Activated CD8-positive, alpha-beta memory T cell treated with anti-CD3 and anti-CD28 coated beads, Interleukin-2, amount 50 U/mL, for 24 hours (primary cell): ENCODE data around the gene TNFRSF9.
"Not testable (repeated sequence)": the region's sequence is repeated elsewhere in the genome, so short reads cannot be mapped to it uniquely, and the experiment has no call there.

Source experiments
- DNase-seq: peaks from one replicate; pipeline ENCODE4 v3.0.0-alpha.2; 2020; ENCODE audit errors: extremely low read depth

Gene TNFRSF9

DNA sequence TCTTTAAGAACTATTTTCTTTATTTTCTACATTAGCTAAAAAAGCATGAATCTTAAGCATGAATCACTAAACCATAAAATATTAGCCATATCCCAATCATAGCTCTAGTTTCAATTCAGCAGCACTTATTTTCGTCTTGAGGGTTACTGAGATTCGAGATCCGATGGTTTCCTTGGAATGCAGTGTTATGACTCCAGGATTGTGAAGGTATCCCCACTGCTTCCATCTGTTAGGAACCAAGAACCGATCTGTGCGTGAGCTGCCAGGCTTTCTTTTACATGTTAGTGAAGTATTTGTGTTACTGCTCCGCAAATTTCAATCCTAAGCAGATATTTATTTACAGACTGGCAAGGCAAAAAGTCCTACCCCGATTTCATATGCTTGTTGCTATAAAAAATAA, 18.8 kb downstream of the TNFRSF9 start:
- no peak for DNase-seq

DNA sequence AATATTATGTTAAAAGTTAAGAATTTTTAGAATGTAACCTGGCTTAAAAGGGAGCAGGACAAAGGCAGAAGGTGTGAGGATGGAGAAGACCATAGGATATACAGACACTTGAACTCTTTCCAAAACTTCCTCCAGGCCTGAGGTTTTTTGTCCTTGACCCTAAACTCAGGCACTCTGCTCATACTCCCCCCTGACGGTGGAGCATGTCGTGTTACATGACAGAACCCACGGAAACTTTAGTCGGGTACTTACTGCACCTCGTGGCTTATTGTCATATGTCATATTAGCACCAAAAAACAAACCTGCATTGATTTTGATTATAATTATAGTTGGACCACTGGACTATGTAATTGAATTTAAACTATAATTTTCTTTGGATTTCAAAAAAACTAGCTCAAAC, 20.8 kb downstream of the TNFRSF9 start:
- DNase-seq = no peak

DNA sequence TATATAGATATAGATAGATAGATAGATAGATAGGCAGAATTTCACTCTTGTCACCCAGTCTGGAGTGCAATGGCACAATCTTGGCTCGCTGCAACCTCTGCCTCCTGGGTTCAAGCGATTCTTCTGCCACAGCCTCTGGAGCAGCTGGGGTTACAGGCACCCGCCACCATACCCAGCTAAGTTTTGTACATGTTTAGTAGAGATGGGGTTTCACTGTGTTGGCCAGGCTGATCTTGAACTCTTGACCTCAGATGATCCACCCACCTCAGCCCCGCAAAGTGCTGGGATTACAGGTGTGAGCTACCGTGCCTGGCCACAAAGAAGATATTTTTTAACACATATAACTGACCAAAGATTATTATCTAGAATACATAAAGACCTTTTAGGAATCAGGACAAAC, 22.7 kb downstream of the TNFRSF9 start:
- not testable (repeated sequence) for DNase-seq

DNA sequence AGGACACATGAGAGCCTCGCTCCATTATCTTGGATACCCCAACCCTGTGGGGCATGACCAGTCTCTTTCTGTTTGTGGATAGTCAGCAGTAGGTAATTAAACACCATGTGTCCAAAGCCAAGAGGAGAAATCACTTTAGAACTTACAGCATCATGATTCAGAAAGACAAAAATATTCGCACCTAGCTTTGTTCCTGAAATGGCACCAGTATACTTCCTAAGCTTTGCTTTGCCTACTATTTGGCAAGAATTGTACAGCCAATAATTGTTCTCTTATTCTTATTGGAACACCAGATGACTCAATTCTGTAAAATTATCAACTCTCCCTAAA, 24.2 kb downstream of the TNFRSF9 start:
- DNase-seq = no peak

DNA sequence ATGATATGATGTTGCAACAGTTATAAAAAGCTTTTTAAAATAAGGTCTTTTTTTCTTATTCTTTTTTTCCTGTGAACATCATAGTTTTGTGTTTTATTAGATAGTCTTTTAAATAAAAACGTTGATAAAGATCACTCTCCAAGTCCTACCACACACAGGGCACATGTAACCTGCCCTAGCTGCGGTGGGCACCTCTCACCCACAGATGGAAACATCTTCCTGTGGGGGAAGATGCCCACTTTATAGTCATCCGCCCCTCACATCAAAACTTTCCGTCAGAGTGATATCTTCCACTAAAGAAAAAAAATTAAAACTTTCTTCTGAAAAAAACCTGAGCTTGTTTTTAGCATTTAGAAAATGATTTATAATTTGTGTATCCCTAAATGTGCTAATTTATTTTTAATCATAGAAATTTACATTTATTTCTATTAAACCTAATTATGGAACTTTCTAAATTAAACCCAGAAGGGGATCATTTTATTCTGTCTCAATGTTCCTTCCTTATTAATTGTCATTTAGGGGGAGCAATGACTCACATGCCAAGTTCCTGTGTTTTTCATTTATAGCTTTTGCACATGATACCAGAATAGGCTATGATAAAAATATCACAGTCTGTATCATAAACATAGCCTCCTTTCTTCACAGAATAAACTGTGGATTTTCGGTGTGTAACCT, 24.7 kb downstream of the TNFRSF9 start:
- DNase-seq = peak; percentile 24

DNA sequence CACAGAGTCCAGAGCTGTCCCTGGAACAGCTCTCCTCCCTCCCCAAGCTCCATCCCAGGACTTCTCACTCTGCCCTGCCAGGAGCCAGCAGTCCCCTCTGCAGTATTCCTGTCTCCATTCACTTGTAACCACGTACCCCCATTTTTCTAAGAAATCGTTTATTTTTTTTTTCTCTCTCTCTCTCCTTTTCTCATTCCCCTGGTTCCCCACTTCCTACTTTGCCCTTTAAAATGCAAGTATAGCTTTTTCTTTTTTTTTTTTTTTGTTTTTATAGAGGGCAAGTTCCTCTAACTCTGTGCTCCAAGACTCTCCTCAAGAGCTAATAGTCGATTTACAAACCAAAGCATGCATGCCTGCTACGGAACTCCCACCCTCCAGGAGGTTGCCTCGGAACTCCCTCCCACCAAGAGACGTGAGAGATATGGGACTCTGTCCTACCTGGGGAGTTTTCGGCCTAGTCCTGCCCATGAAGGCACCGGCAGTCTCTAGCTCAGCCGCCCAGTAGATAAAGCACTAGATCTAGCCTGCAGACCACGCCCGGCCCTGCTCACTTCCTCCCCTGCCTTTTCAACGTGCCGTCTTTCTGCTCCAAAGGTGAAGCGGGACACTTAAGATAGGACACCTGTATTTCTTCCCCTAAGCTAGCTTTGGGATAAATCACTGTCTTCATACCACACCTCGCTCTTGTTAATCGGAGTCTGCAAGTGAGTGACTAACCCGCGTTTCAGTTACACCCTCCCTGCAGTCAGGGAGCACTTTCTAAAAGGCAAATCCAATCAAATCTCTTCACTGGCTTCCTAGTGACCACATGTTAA, 27.7 kb downstream of the TNFRSF9 start:
- DNase-seq = no peak

DNA sequence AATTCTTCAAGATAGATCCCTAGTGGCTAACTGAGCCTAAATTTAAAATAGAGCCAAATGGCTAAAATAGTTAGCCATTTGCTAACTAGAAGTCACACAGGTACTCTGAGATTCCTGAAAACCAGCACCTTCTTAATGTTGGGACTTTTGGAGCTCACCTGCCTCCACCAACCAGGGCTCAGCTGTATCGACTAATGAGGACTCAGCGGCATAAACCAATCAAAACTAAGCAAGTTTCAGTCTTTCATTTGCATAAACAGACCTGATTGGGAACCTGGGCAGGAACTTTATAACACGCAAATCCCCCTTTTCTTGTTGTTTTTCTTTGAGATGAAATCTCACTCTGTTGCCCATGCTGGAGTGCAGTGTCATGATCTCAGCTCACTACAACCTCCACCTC, 28.5 kb downstream of the TNFRSF9 start:
- no peak for DNase-seq

DNA sequence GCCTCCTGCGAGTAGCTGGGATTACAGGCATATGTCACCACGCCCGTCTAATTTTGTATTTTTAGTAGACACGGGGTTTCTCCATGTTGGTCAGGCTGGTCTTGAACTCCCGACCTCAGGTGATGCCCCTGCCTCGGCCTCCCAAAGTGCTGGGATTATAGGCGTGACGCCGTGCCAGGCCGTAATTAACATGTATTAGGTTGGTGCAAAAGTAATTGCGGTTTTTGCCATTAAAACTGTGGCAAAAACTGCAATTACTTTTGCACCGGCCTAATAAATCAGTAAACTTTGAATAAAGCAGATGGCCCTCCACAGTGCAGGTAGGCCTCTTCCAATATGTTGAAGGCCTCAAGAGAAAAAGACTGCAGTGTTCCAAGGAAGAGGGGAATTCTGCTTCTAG, 35.4 kb downstream of the TNFRSF9 start:
- no peak for DNase-seq

DNA sequence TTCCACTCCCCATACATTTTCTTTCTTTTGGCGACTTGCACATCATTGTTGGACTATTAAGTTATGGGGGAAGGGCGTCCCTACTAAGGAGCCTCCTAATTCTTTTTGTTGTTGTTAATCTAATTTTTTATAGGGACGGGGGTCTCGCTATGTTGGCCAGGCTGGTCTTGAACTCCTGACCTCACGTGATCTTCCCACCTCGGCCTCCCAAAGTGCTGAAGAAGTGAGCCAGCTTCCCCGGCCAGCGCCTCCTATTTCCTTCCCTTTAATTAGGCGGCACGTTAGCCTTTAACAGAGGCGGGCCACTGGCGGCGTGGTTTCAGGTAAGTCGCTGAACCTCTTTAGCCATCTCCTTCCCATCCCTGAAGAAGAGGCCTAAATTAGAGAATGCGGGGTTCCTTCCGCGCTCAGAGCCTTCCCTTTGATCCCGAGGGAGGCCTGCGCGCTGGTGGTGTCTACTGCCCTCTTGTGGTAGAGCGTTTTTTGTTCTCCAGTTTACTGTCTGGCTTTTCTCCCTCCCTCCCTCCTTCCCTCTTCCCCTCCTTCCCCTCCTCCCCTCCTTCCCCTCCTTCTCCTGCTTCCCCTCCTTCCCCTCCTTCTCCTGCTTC, 38.1 kb downstream of the TNFRSF9 start:
- peak; percentile 20 for DNase-seq

DNA sequence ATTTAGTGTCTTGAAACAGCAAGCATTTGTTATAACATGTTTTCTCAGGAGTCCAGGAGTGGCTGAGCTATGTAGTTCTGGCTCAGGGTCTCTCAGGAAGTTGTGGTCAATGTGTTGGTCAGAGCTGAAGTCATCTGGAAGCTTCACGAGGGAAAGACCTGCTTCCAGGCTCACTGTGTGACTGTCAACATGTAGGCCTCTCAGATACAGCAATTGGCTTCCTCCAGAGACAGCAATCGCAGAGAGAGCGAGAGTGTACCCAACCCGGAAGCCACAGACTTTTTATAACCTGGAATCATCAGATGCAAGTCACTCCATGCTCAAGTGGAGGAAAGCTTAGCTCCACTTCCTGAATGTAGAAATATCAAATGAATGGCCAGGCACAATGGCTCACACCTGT, 40.9 kb downstream of the TNFRSF9 start:
- DNase-seq = no peak

DNA sequence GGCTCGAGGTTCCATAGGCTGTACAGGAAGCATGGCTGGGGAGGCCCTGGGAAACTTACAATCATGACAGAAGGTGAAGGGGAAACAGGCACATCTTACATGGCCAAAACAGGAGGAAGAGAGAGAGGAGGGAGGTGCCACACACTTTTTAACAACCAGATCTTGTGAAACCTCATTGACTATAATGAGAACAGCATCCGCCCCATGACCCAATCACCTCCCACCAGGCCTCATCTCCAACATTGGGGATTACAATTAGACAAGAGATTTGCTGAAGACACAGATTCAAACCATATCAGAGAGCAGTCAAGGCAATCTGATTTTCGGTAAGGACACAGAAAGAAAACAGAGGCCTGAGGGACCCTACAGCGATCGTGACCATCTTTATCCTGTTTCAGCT, 41.7 kb downstream of the TNFRSF9 start:
- no peak for DNase-seq

DNA sequence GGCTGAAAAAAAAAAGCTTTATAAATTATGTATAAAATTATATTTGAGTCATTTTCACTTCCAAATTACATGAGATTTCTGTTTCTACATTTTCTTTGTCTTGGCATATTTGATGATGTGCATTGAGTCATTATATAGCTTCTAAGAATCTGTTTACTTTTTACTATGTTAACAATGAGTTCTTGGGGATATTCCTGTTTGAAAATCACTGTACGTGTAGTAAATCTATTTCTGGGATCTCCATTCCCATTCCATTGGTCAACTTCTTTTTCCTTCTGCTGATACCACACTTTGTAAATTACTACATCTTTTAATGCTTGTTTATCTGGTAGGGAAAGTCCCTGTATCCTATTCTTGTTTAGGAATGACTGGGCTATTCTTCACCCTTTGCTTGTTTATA, 43.6 kb downstream of the TNFRSF9 start:
- DNase-seq = no peak

DNA sequence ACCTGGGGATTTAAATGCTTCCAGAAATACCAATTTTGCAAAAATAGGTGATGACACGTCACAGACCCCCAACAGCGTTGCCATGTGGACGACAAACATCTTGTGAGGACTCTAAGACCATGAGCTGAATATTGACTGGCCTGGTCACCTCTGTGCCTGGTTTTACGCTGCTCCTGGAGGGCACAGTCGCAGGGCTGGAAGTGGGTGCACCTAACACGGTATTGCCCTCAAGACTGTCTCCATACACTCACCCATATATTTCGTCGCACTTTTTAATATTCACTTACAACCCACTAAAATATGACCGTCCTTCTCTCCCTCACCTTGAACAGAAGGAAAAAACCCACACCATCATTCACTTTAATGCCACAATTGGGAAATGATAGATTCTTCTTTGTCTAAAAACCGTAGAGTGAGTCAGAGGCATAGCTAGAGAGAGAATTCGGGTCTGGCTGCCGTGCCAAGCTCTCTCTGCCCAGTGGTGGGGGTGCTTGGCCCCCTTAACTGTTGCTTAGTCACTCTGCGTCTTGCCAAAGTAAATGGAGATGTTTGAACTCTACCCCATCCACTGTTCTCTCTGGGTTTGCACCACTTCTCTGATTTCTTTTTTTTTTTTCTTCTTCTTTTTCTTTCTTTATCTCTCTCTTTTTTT, 47.0 kb downstream of the TNFRSF9 start:
- no peak for DNase-seq

DNA sequence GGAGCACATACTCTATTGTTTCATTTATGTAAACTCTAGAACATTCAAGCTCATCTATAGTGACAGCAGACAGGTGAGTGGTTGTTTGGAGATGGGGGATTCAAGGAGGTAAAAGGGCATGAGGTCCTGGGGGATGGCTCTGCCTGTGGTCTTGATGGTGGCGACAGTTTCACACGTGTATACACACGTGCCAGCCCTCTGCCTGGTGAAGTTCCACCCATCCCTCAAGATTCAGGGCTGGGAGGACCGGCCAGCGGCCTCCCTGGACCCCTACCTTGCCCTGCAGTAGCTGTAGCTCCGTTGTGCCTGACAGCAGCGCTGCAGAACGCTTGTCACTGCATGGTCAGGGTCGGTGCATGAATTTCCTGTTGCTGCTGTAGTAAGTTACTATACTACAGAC, 48.8 kb downstream of the TNFRSF9 start:
- no peak for DNase-seq

DNA sequence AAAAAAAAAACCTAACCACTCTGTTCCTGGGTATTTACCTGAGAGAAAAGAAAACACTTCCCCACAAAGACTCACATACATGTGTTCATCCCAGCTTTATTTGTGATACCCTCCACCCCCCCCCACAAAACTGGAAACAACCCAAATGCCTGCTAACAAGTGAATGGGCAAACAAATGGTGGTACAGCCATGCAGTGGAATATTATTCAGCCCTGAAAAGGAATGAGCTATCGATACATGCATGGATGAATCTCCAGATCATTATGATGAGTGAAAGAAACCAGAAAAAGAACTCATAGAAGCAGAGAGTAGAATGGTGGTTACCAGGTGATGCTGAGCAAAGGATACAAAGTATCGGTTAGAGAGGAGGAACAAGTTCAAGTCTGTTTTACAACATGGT, 49.8 kb downstream of the TNFRSF9 start:
- no peak for DNase-seq

DNA sequence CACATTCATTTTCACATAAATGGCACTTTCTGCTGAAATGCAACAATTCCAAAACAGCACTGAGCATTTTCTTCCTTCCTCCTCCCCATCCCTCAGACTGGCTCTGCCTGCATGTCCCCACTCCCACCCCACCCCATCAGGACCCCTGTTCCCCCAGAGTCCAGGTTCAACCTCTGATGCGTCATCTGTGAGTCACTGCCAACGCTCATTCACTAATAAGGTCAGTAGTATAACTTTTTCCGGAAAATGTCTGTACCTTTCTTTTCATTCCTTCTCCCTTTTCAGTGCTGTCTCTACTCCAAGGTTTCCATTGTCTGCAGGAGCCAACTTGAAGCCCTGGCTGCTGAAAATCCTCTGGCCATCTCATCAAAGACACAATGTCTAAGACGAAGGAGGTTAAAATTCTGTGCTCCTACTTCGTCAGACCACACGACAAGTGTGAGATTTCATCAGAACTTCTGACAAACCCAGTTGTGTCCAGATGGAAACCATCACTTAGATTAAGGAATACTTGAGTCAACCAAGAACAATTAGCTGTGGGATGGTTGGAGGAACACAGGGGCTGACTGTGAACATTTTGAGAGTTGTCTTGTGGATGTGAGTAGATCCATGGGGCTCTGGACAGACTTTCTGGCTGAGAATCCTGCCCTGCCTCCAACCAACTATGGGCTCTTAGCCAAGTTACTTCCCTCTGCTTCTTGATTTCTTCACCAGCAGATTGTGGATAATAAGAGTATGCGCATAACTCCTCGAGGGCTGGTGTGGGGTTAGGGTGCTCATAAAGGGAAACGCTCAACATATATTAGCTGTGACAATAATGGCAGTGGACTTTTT, 52.2 kb downstream of the TNFRSF9 start:
- no peak for DNase-seq

DNA sequence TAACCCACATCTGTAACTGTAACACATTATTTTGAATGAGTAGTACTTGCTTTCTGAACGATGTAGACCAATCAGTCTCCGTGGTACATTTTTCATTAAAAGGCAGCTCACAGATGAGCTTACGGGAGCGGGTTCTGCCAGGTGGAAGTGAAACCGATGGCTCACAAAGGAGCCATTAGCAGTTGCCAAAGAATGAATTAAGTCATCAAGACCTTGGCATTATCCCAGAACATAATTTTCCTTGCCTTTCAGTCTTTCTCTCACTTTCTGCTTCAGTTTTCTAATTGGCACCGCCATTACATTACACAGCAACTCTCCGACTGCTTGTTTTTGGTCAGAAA, 54.3 kb downstream of the TNFRSF9 start:
- DNase-seq = no peak

DNA sequence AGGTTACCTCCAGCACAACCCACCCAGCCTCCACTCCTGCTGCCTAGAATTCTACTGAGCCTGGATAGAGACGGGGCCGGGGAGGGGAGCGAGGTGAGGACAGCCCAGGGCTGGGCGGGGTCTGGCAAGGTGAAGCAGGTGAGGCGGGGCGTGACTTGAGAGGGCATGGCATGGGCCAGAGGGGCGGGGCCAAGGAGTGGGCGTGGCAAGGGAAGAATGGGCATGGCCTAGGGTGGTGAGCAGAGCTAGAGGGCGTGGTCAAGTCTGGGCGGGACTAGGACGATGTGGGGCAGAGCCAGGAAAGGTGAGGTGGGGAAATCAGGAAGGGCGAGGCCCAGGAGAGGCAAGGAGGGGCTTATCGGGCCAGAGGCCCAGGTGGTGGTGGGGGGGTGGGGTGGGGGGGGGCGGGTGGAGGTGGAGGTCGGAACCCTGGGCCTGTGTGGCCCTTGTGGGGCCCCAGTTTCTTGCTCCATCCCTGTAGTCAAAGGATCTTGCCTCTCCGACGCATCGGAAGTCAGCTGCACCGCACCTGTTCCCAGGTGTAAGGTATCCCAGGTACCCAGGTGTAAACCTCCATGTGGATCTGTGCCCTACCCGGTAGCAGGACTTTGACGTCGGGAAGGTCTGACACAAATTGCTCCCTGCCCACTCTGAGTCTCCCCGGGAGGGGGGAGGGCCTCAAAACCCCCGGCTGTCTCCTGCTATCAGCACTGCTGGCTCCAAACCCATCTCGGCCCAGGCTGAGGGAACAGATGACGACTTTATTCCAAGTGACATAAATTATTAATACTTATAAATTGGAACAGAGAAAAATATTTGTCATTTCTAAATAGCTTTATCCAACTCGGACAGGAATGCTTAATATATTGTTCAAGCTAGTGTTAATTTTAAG, 54.9 kb downstream of the TNFRSF9 start:
- no peak for DNase-seq

DNA sequence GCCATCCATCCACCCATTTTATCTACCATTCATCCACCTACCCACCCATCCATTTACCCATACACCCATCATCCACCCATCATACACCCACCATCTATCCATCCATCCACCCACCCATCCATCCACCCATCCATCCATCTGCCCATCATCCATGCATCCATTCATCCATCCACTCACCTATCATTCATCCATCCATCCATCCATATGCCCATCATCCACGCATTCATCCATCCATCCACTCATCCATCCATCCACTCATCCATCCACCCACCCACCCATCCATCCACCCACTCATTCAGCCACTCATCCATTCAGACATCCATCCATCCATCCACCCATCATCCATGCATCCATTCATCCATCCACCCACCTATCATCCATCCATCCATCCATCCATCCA, 55.9 kb downstream of the TNFRSF9 start:
- DNase-seq = no peak

DNA sequence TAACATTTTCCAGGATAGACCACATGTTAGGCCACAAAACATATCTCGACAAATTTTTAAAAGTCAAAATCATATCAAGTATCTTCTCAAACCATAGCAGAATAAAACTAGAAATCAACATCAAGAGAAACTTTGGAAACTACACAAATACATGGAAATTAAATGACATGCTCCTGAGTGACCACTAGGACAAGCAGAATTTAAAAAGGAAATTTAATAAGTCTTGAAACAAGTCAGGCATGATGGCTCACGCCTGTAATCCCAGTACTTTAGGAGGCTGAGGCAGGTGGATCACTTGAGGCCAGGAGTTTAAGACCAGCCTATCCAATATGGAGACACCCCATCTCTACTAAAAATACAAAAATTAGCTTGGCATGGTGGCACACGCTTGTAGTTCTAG, 61.4 kb downstream of the TNFRSF9 start:
- DNase-seq = no peak

DNA sequence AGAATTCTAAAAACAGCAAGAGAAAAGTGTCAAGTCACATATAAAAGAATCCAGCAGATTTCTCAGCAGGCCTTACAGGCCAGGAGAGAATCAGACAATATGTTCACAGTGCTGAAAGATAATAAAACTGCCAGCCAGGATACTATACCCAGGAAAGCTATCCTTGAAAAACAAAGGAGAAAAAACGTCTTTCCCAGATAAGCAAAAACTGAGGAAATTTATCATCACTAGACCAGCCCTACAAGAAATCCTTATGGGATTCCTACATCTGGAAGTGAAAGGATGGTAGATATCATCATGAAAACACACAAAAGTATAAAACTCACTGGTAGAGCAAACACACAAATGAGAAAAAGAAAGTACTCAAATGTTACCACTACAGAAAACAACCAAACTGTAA, 62.6 kb downstream of the TNFRSF9 start:
- DNase-seq = no peak
